GM12891 (cell line): ENCODE measurements around the gene BSND.

Experiments used
- PAX5 ChIP-seq: IDR thresholded peaks from 2 replicates; pipeline ENCODE4 v1.6.1; 2011; ENCODE audit warnings: low read length, moderate library complexity, mild to moderate bottlenecking; ENCODE audit not compliant: insufficient read depth, severe bottlenecking
- POLR2A ChIP-seq: IDR thresholded peaks from 2 replicates; pipeline ENCODE4 v1.6.1; 2011; ENCODE audit warnings: low read depth, low read length, control low read depth
- POLR2AphosphoS5 ChIP-seq: IDR thresholded peaks from 2 replicates; pipeline ENCODE4 v1.6.1; 2011; ENCODE audit warnings: low read depth, low read length, control low read depth
- SPI1 ChIP-seq: IDR thresholded peaks from 2 replicates; pipeline ENCODE4 v1.6.1; 2011; ENCODE audit warnings: low read depth, low read length, control low read depth
- TAF1 ChIP-seq: IDR thresholded peaks from 2 replicates; pipeline ENCODE4 v1.6.1; 2011; ENCODE audit warnings: low read depth, low read length, control low read depth

DNA sequence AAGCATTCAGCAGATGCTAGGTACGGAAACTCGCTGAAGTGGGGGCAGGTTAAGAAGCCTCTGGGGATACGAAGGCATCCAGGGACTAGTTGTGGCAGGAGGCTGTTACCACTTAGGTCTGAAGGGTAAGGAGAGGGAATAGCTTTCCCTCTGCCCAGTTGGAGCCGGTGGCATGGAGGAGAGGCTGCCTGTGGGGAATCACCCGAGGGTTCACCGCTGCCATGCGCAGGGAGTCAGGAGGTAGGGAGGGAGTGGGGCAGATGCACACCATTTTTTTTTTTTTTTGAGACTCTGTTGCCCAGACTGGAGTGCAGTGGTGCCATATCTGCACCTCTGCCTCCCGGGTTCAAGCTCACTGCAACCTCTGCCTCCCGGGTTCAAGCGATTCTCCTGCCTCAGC, 46.7 kb downstream of the BSND start:
- TF ChIP-seq POLR2A (no peak), POLR2AphosphoS5 (no peak), TAF1 (no peak), SPI1 (no peak), PAX5 (no peak)
